KMS-11 (cell line): ENCODE data around the gene DYRK1B.

ENCODE experiments used
- H2AFZ ChIP-seq: fragments of 200-600 bp; sonication (generic); 2 replicates; pipeline ENCODE4 v1.6.1; 2016; ENCODE audit warnings: antibody characterized with exemption, mixed run types, low read depth
- H3K27ac ChIP-seq: fragments of 200-600 bp; sonication (generic); 2 replicates; pipeline ENCODE4 v1.6.1; 2016; ENCODE audit warnings: mild to moderate bottlenecking, mixed run types
- H3K27me3 ChIP-seq: fragments of 200-600 bp; sonication (generic); 2 replicates; pipeline ENCODE4 v1.6.1; 2017; ENCODE audit warnings: mild to moderate bottlenecking, low read depth, mixed run types, moderate library complexity; ENCODE audit not compliant: insufficient read depth
- H3K36me3 ChIP-seq: fragments of 200-600 bp; sonication (generic); 2 replicates; pipeline ENCODE4 v1.6.1; 2017; ENCODE audit warnings: mild to moderate bottlenecking, mixed run types; ENCODE audit not compliant: insufficient read depth
- H3K4me1 ChIP-seq: fragments of 200-600 bp; sonication (generic); 2 replicates; pipeline ENCODE4 v1.6.1; 2016; ENCODE audit warnings: mild to moderate bottlenecking, low read depth, mixed run types; ENCODE audit not compliant: poor library complexity, severe bottlenecking
- H3K4me2 ChIP-seq: fragments of 200-600 bp; sonication (generic); 2 replicates; pipeline ENCODE4 v1.7.0; 2016; ENCODE audit warnings: mild to moderate bottlenecking, mixed run types
- H3K4me3 ChIP-seq: fragments of 200-600 bp; sonication (generic); IDR thresholded peaks from 2 replicates; pipeline ENCODE4 v1.6.1; 2017; ENCODE audit warnings: low read depth, low read length, mixed read lengths; ENCODE audit not compliant: insufficient read depth
- H3K79me2 ChIP-seq: fragments of 200-600 bp; sonication (generic); 2 replicates; pipeline ENCODE4 v1.6.1; 2016; ENCODE audit warnings: low read depth, mixed run types; ENCODE audit not compliant: insufficient read depth
- H3K9ac ChIP-seq: fragments of 200-600 bp; sonication (generic); 2 replicates; pipeline ENCODE4 v1.6.1; 2016; ENCODE audit warnings: mild to moderate bottlenecking, mixed run types
- H4K20me1 ChIP-seq: fragments of 200-600 bp; sonication (generic); 2 replicates; pipeline ENCODE4 v1.6.1; 2016; ENCODE audit warnings: mild to moderate bottlenecking, mixed run types; ENCODE audit not compliant: insufficient read depth
- CTCF ChIP-seq: fragments of 200-600 bp; sonication (generic); conservative IDR thresholded peaks from 2 replicates; pipeline ENCODE4 v1.6.1; 2017; ENCODE audit warnings: low read depth, mild to moderate bottlenecking, antibody characterized with exemption, low read length, moderate library complexity, mixed read lengths

The DYRK1B gene

GRCh38 chr19:39840492-39840891, 6.5 kb upstream of the DYRK1B start:
- H3K27ac ChIP-seq, result no peak overlapping the region
- peaks cover 29% of the 10 kb centered on the region for H3K4me1 ChIP-seq
- peaks cover 68% of the 10 kb centered on the region for H3K79me2 ChIP-seq
- peaks cover 21% of the 10 kb centered on the region for H4K20me1 ChIP-seq
- TF ChIP-seq CTCF, result no peak
- H3K4me2 ChIP-seq, result no peak overlapping the region
- peaks cover 5% of the 10 kb centered on the region; the same call in 1 of the 2 replicates for H3K36me3 ChIP-seq
- no peak overlapping the region for H3K4me3 ChIP-seq
- H2AFZ ChIP-seq, result no peak overlapping the region
- no peaks in the 10 kb centered on the region for H3K27me3 ChIP-seq
- H3K9ac ChIP-seq, result no peak overlapping the region

GRCh38 chr19:39839678-39840327, 5.8 kb upstream of the DYRK1B start:
- Histone ChIP-seq H3K9ac (no peak overlapping the region), H2AFZ (no peak overlapping the region), H3K79me2 (peaks cover 61% of the 10 kb centered on the region), H3K4me1 (peaks cover 29% of the 10 kb centered on the region), H4K20me1 (peaks cover 21% of the 10 kb centered on the region), H3K27ac (no peak overlapping the region), H3K27me3 (no peaks in the 10 kb centered on the region), H3K4me2 (no peak overlapping the region), H3K4me3 (no peak overlapping the region), H3K36me3 (peaks cover 5% of the 10 kb centered on the region; the same call in 1 of the 2 replicates)
- TF ChIP-seq CTCF, result no peak

- H3K27me3 ChIP-seq, result no peaks in the 10 kb centered on the region
- H3K4me1 ChIP-seq, result peaks cover 33% of the 10 kb centered on the region
- no peak overlapping the region for H3K4me3 ChIP-seq
- H3K36me3 ChIP-seq, result peaks cover 5% of the 10 kb centered on the region; the same call in 1 of the 2 replicates
- peaks cover 15% of the 10 kb centered on the region for H4K20me1 ChIP-seq
- H3K9ac ChIP-seq, result no peak overlapping the region
- no peak overlapping the region for H3K27ac ChIP-seq
- no peak overlapping the region for H2AFZ ChIP-seq
- H3K4me2 ChIP-seq, result no peak overlapping the region
- peaks cover 49% of the 10 kb centered on the region for H3K79me2 ChIP-seq
- no peak for TF ChIP-seq CTCF
Measured at GRCh38 chr19:39838569-39838968, 4.6 kb upstream of the DYRK1B start.

GRCh38 chr19:39837978-39838377, 4.0 kb upstream of the DYRK1B start:
- Histone ChIP-seq H2AFZ (no peak overlapping the region), H3K27ac (no peak overlapping the region), H3K4me1 (peaks cover 28% of the 10 kb centered on the region), H3K36me3 (peaks cover 5% of the 10 kb centered on the region; the same call in 1 of the 2 replicates), H3K9ac (no peak overlapping the region), H4K20me1 (peaks cover 9% of the 10 kb centered on the region; the same call in 1 of the 2 replicates), H3K4me3 (no peak overlapping the region), H3K27me3 (no peaks in the 10 kb centered on the region), H3K4me2 (no peak overlapping the region), H3K79me2 (peaks cover 43% of the 10 kb centered on the region)
- no peak for TF ChIP-seq CTCF
